MCF 10A (cell line): Measurements from ENCODE around the gene MRPL3. TPM values are rescaled to one million over a fixed set of nuclear protein-coding genes. Genes with fewer than 3 reads are reported as not detected.

ENCODE experiments used
- BruUV-seq: library from RNA; stranded (reverse); fragments of 400-500 nt; replicated peaks from 2 replicates; lab custom pipeline; 2021; lab: Mats Ljungman, UMichigan
- CTCF ChIA-PET: fragments of 300-600 bp; sonication (Branson Sonifier 250); formaldehyde crosslinking; extraction: SDS; loops from one replicate; lab custom pipeline; 2021; ENCODE audit warnings: antibody characterized with exemption, inconsistent platforms; lab: Yijun Ruan, JAX
- POLR2A ChIA-PET: fragments of 300-600, 350-650 bp; sonication (Branson Sonifier 250); formaldehyde crosslinking; extraction: SDS; loops from one replicate; lab custom pipeline; 2020; ENCODE audit warnings: antibody characterized with exemption, inconsistent platforms; lab: Yijun Ruan, JAX
- DNase-seq: peaks from one replicate; pipeline ENCODE4 v3.0.0-alpha.2; 2018; ENCODE audit not compliant: unreplicated experiment
- H3K27ac Mint-ChIP-seq: one replicate; pipeline ENCODE4 v1.8.0; 2022; ENCODE audit warnings: mild to moderate bottlenecking, low read depth, mixed read lengths; ENCODE audit not compliant: unreplicated experiment
- H3K27me3 Mint-ChIP-seq: one replicate; pipeline ENCODE4 v1.8.0; 2022; ENCODE audit warnings: mixed read lengths; ENCODE audit not compliant: insufficient read depth, unreplicated experiment
- H3K36me3 Mint-ChIP-seq: one replicate; pipeline ENCODE4 v1.8.0; 2022; ENCODE audit warnings: mild to moderate bottlenecking, moderate library complexity, mixed read lengths; ENCODE audit not compliant: insufficient read depth, unreplicated experiment
- H3K4me1 Mint-ChIP-seq: one replicate; pipeline ENCODE4 v1.8.0; 2022; ENCODE audit warnings: mixed read lengths; ENCODE audit not compliant: insufficient read depth, unreplicated experiment
- H3K4me3 Mint-ChIP-seq: one replicate; pipeline ENCODE4 v1.8.0; 2022; ENCODE audit warnings: mild to moderate bottlenecking, moderate library complexity, mixed read lengths; ENCODE audit not compliant: unreplicated experiment
- H3K9me3 Mint-ChIP-seq: one replicate; pipeline ENCODE4 v1.8.0; 2022; ENCODE audit warnings: mixed read lengths; ENCODE audit not compliant: unreplicated experiment
- CTCF ChIP-seq: fragments of 200-600 bp; IDR thresholded peaks from one replicate; pipeline ENCODE4 v1.8.0; 2022; ENCODE audit warnings: antibody characterized with exemption, mild to moderate bottlenecking; ENCODE audit not compliant: unreplicated experiment
- intact Hi-C: fragments of 100-400 bp; cut with micrococcal nuclease; formaldehyde crosslinking; loops from 2 replicates; pipeline ENCODE4 v1.14.1; 2022
- total RNA-seq: library from RNA; stranded (reverse); gene quantifications from 2 replicates; pipeline ENCODE4 v1.2.3, GENCODE V29; 2022

MRPL3 gene
- total RNA-seq, 1 experiment from 2014 or later: 179 TPM

DNA sequence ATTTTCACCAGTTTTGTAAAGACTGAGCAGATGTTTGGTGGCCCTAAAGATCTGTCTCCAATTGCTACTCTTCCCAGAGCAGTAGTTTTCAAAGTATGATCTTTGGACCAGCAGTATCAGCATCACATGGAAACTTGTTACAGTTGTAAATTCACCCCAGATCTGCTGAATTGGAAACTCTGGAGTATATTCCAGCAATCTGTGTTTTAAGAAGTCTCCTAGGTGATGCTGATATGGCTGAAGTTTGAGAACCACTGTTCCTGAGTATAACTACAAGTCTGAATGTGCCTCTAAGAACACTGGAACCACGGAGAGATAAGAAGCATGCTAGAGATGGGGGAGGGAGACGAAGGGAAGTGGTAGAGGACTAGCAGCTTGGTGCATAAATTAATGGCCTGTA lies 75.5 kb downstream of the MRPL3 start:
- H3K4me3 Mint-ChIP-seq: no peak overlapping the region
- H3K9me3 Mint-ChIP-seq: no peaks in the 10 kb centered on the region
- peaks cover 2% of the 10 kb centered on the region for H3K27me3 Mint-ChIP-seq
- BruUV-seq: no TSS peak
- POLR2A ChIA-PET: no interaction called here
- CTCF ChIA-PET: no interaction called here
- H3K27ac Mint-ChIP-seq: no peak overlapping the region
- TF ChIP-seq CTCF: no peak
- intact Hi-C loops: no loop called here
- peaks cover 8% of the 10 kb centered on the region for H3K36me3 Mint-ChIP-seq
- H3K4me1 Mint-ChIP-seq: no peaks in the 10 kb centered on the region
- no peak for DNase-seq

DNA sequence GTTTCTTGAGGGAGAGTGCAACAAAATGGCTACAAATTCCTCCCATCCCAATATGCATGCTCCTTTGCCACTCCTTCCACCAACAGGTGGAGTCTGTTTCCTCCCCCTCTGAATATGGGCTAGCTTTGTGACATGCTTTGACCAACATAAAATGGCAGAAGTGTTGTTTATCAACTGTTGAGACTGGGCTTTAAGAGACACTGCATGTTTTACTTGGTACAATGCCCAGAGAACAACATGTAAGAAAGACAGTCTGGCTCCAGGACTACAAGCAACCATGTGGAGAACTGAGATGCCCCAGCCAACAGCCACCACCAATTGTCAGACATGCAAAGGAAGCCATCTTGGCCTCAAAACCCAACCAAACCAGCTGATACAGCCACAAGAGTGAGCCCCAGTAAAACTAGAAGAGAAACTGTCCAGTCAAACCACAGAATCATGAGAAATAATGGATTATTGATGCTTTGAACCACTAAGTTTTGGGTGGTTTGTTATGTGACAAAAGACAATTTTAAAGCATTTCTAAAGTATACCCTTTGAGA lies 80.7 kb downstream of the MRPL3 start:
- Mint-ChIP-seq H3K36me3 (peaks cover 8% of the 10 kb centered on the region), H3K9me3 (no peaks in the 10 kb centered on the region), H3K4me1 (no peaks in the 10 kb centered on the region), H3K27ac (no peak overlapping the region), H3K4me3 (no peak overlapping the region), H3K27me3 (no peaks in the 10 kb centered on the region)
- intact Hi-C loops: no loop called here
- no peak for TF ChIP-seq CTCF
- POLR2A ChIA-PET: interaction anchor here (0.7 kb wide), 1 partner anchor 45 kb away, joined by 3 read pairs; no protein-coding TSS in a partner anchor
- CTCF ChIA-PET: no interaction called here
- DNase-seq: peak; percentile 1
- no TSS peak for BruUV-seq

DNA sequence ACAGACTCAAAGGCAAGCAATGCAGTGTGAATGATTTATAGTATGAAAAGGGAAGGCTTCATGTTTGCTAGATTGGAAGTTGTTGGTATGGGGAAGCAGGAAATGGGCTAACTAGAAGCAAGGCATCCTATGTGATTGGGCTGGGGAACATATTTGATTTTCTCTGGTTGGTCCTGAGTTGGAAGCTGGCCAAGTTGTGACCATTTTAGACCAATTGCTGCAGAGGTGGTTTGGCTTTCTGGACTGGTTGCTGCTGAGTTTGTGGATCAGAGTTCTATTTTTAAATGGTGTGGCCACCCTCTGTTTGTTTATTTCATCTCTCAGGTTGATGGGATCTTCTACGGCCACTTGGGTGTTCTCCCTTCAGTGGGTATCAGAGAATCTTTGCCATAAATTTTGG lies 81.5 kb downstream of the MRPL3 start:
- Mint-ChIP-seq H3K27me3 (no peaks in the 10 kb centered on the region), H3K4me1 (no peaks in the 10 kb centered on the region), H3K36me3 (peaks cover 8% of the 10 kb centered on the region), H3K27ac (no peak overlapping the region), H3K4me3 (no peak overlapping the region), H3K9me3 (no peaks in the 10 kb centered on the region)
- TF ChIP-seq CTCF: no peak
- intact Hi-C loops: no loop called here
- ChIA-PET CTCF (no interaction called here), POLR2A (no interaction called here)
- no TSS peak for BruUV-seq
- DNase-seq: no peak

DNA sequence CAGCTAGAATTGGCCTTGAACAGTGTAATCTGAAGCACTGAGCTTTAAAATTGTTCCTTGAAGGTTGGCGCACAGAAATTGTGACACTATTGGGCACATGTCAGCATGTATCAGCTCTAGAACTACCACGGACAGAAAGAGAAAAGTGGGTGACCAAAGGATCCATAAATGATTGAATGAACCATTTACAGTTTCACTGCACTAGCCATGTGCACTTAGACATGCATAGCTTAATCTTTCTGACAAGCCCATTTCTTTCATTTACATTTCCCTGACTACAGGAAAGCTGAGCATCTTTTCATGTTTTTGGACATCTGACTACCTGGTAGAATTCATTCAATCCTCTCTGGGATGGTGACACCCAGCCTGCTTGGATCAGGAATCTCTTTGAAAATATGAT lies 85.0 kb downstream of the MRPL3 start:
- CTCF ChIA-PET: no interaction called here
- H3K4me3 Mint-ChIP-seq: no peak overlapping the region
- peaks cover 8% of the 10 kb centered on the region for H3K9me3 Mint-ChIP-seq
- intact Hi-C loops: no loop called here
- no peak for DNase-seq
- no peaks in the 10 kb centered on the region for H3K36me3 Mint-ChIP-seq
- TF ChIP-seq CTCF: no peak
- BruUV-seq: no TSS peak
- H3K27me3 Mint-ChIP-seq: no peaks in the 10 kb centered on the region
- no peak overlapping the region for H3K27ac Mint-ChIP-seq
- POLR2A ChIA-PET: no interaction called here
- no peaks in the 10 kb centered on the region for H3K4me1 Mint-ChIP-seq

Other genes starting within 250 kb of the MRPL3 start
- gene NUDT16, start 121.2 kb downstream of the MRPL3 start, total RNA-seq: 12.0 and 13.0 TPM in 2 replicates